Measurements from ENCODE around the gene SLX9.

GRCh38 chr21:44989943-44990780, 50.3 kb downstream of the SLX9 start:
- no peak for TF ChIP-seq NR3C1 (CRISPR knock-in tag; conservative IDR thresholded peaks at IDR 0.05; ENCODE audit: low read depth)
- no peak for TF ChIP-seq CTCF (IDR thresholded peaks at IDR 0.05)
- TF ChIP-seq, protein P1, sequence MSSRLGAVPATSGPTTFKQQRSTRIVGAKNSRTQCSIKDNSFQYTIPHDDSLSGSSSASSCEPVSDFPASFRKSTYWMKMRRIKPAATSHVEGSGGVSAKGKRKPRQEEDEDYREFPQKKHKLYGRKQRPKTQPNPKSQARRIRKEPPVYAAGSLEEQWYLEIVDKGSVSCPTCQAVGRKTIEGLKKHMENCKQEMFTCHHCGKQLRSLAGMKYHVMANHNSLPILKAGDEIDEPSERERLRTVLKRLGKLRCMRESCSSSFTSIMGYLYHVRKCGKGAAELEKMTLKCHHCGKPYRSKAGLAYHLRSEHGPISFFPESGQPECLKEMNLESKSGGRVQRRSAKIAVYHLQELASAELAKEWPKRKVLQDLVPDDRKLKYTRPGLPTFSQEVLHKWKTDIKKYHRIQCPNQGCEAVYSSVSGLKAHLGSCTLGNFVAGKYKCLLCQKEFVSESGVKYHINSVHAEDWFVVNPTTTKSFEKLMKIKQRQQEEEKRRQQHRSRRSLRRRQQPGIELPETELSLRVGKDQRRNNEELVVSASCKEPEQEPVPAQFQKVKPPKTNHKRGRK (CRISPR knock-in tag; IDR thresholded peaks at IDR 0.05; ENCODE audit: borderline replicate concordance), result no peak
- TF ChIP-seq MYBL2 (CRISPR knock-in tag; IDR thresholded peaks at IDR 0.05), result no peak
- TF ChIP-seq, protein P2, sequence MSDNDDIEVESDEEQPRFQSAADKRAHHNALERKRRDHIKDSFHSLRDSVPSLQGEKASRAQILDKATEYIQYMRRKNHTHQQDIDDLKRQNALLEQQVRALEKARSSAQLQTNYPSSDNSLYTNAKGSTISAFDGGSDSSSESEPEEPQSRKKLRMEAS (CRISPR knock-in tag; IDR thresholded peaks at IDR 0.05), result no peak
- no peak for TF ChIP-seq E2F5 (CRISPR knock-in tag; IDR thresholded peaks at IDR 0.05)
- TF ChIP-seq ZNF232 (CRISPR knock-in tag; IDR thresholded peaks at IDR 0.05), result no peak
- no peak for TF ChIP-seq NFE2L1 (CRISPR knock-in tag; IDR thresholded peaks at IDR 0.05)
- no peak for TF ChIP-seq ZNF263 (CRISPR knock-in tag; IDR thresholded peaks at IDR 0.05; ENCODE audit: low read depth)
- no peak for TF ChIP-seq SMAD3 (CRISPR knock-in tag; IDR thresholded peaks at IDR 0.05; ENCODE audit: borderline replicate concordance)
- TF ChIP-seq, protein P3, sequence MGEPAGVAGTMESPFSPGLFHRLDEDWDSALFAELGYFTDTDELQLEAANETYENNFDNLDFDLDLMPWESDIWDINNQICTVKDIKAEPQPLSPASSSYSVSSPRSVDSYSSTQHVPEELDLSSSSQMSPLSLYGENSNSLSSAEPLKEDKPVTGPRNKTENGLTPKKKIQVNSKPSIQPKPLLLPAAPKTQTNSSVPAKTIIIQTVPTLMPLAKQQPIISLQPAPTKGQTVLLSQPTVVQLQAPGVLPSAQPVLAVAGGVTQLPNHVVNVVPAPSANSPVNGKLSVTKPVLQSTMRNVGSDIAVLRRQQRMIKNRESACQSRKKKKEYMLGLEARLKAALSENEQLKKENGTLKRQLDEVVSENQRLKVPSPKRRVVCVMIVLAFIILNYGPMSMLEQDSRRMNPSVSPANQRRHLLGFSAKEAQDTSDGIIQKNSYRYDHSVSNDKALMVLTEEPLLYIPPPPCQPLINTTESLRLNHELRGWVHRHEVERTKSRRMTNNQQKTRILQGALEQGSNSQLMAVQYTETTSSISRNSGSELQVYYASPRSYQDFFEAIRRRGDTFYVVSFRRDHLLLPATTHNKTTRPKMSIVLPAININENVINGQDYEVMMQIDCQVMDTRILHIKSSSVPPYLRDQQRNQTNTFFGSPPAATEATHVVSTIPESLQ (CRISPR knock-in tag; IDR thresholded peaks at IDR 0.05), result no peak
- TF ChIP-seq GABPB1 (CRISPR knock-in tag; IDR thresholded peaks at IDR 0.05), result no peak
- no peak for TF ChIP-seq NFYB (CRISPR knock-in tag; conservative IDR thresholded peaks at IDR 0.05; ENCODE audit: low read depth)
- TF ChIP-seq, protein P4, sequence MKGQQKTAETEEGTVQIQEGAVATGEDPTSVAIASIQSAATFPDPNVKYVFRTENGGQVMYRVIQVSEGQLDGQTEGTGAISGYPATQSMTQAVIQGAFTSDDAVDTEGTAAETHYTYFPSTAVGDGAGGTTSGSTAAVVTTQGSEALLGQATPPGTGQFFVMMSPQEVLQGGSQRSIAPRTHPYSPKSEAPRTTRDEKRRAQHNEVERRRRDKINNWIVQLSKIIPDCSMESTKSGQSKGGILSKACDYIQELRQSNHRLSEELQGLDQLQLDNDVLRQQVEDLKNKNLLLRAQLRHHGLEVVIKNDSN (CRISPR knock-in tag; IDR thresholded peaks at IDR 0.05), result no peak
